Neutrophil (primary cell): Measurements from ENCODE around the gene PMEL.

Experiments
- H3K27ac ChIP-seq: fragments of 200-600 bp; sonication (generic); 2 replicates; pipeline ENCODE4 v1.5.1; 2016; ENCODE audit warnings: mild to moderate bottlenecking, moderate library complexity
- H3K27me3 ChIP-seq: fragments of 200-600 bp; sonication (generic); 2 replicates; pipeline ENCODE4 v1.6.0; 2016; ENCODE audit warnings: mild to moderate bottlenecking
- H3K36me3 ChIP-seq: fragments of 200-600 bp; sonication (generic); 2 replicates; pipeline ENCODE4 v1.5.1; 2017
- H3K4me1 ChIP-seq, 2 experiments: fragments of 200-600 bp in 1 of 2; sonication (generic) in 1 of 2; 1 replicate in 1 of 2; 2 replicates in 1 of 2; pipeline versions ENCODE4 v1.5.1 to v1.6.1; 2013 to 2016; ENCODE audit warnings: low read depth in 1 of 2, low read length in 1 of 2, mild to moderate bottlenecking in 1 of 2, moderate library complexity in 1 of 2; ENCODE audit not compliant: control insufficient read depth in 1 of 2, insufficient read depth in 1 of 2
- H3K4me3 ChIP-seq, 2 experiments: fragments of 200-600 bp in 1 of 2; sonication (generic) in 1 of 2; 1 replicate in 1 of 2; 2 replicates in 1 of 2; pipeline ENCODE4 v1.5.1; 2013 to 2016; ENCODE audit warnings: low read depth in 1 of 2, low read length in 1 of 2, mild to moderate bottlenecking in 1 of 2, moderate library complexity in 1 of 2
- H3K9me3 ChIP-seq: fragments of 200-600 bp; sonication (generic); 2 replicates; pipeline ENCODE4 v1.5.1; 2016
- CTCF ChIP-seq: fragments of 200-600 bp; sonication (generic); IDR thresholded peaks from 2 replicates; pipeline ENCODE4 v1.5.1; 2016; ENCODE audit warnings: antibody characterized with exemption

The PMEL gene

GRCh38 chr12:55963760-55964159 is 2.1 kb downstream of the PMEL start:
- no peaks in the 10 kb centered on the region for H3K36me3 ChIP-seq
- no peak for TF ChIP-seq CTCF
- no peak overlapping the region for H3K4me3 ChIP-seq
- H3K4me1 ChIP-seq: peaks cover 15 to 22% of the 10 kb centered on the region in 2 experiments
- no peaks in the 10 kb centered on the region for H3K9me3 ChIP-seq
- no peaks in the 10 kb centered on the region for H3K27me3 ChIP-seq
- H3K27ac ChIP-seq: no peak overlapping the region

- Histone ChIP-seq H3K36me3 (peaks cover 37% of the 10 kb centered on the region), H3K27me3 (no peaks in the 10 kb centered on the region), H3K9me3 (no peaks in the 10 kb centered on the region), H3K27ac (no peak overlapping the region), H3K4me3 (no peak overlapping the region), H3K4me1 (no peaks in the 10 kb centered on the region)
- TF ChIP-seq CTCF: no peak
These were observed 8.6 kb downstream of the PMEL start for GRCh38 chr12:55957106-55957859.

GRCh38 chr12:55955800-55956508 is 9.9 kb downstream of the PMEL start:
- H3K4me1 ChIP-seq: no peaks in the 10 kb centered on the region
- H3K4me3 ChIP-seq: no peak overlapping the region
- no peaks in the 10 kb centered on the region for H3K27me3 ChIP-seq
- H3K9me3 ChIP-seq: no peaks in the 10 kb centered on the region
- TF ChIP-seq CTCF: no peak
- H3K36me3 ChIP-seq: peaks cover 51% of the 10 kb centered on the region
- no peak overlapping the region for H3K27ac ChIP-seq

GRCh38 chr12:55955344-55955743 is 10.5 kb downstream of the PMEL start:
- no peak for TF ChIP-seq CTCF
- H3K36me3 ChIP-seq: peaks cover 53% of the 10 kb centered on the region
- H3K4me3 ChIP-seq: no peak overlapping the region

GRCh38 chr12:55946553-55946952 is 19.3 kb downstream of the PMEL start:
- H3K27me3 ChIP-seq: no peaks in the 10 kb centered on the region
- no peaks in the 10 kb centered on the region for H3K4me1 ChIP-seq
- no peak overlapping the region for H3K4me3 ChIP-seq
- H3K9me3 ChIP-seq: no peaks in the 10 kb centered on the region
- H3K36me3 ChIP-seq: peaks cover 90% of the 10 kb centered on the region
- H3K27ac ChIP-seq: no peak overlapping the region
- no peak for TF ChIP-seq CTCF

More at GRCh38 chr12:55955344-55955743, 10.5 kb downstream of the PMEL start:
- Histone ChIP-seq H3K27me3 (no peaks in the 10 kb centered on the region), H3K27ac (no peak overlapping the region), H3K4me1 (no peaks in the 10 kb centered on the region), H3K9me3 (no peaks in the 10 kb centered on the region)
